HCT116 (cell line): ENCODE data around the gene RPS27A. TPM values are rescaled to one million over a fixed set of nuclear protein-coding genes. Genes with fewer than 3 reads are reported as not detected.
A peak's percentile ranks its signal among the peaks of the same experiment; 100 is the strongest.

Experiments
- ATAC-seq: fragments of 200-7000 bp; cut with Tn5 transposase; 2 replicates; pipeline ENCODE4 v1.9.1; 2020; ENCODE audit warnings: mild to moderate bottlenecking, moderate library complexity
- BruUV-seq: library from RNA; stranded (reverse); fragments of 400-500 nt; replicated peaks from 2 replicates; lab custom pipeline; 2021; lab: Mats Ljungman, UMichigan
- CTCF ChIA-PET: fragments of 300-600 bp; sonication (Branson Sonifier 250); formaldehyde crosslinking; loops from one replicate; lab custom pipeline; 2021; ENCODE audit warnings: antibody characterized with exemption; lab: Charles Lee
- POLR2A ChIA-PET: fragments of 300-600, 350-600 bp; sonication (Branson Sonifier 250); formaldehyde crosslinking; loops from one replicate; lab custom pipeline; 2021; ENCODE audit warnings: antibody characterized with exemption; lab: Charles Lee
- RAD21 ChIA-PET, 2 experiments: fragments of 300-600 bp; sonication (Branson Sonifier 250); formaldehyde crosslinking; loops; one replicate each; lab custom pipeline; 2023; ENCODE audit warnings: low total read pairs in 2 of 2; ENCODE audit not compliant: uncharacterized antibody in 2 of 2, unreplicated experiment in 2 of 2, low non-redundant PET in 1 of 2; lab: Charles Lee
- DNase-seq: peaks from one replicate; pipeline ENCODE4 v3.0.0-alpha.2; 2010; ENCODE audit warnings: low read depth, low spot score
- H2AFZ ChIP-seq: fragments of 200-600 bp; shearing (Covaris generic), sonication (generic); 2 replicates; pipeline ENCODE4 v1.6.1; 2017; ENCODE audit warnings: low read depth, mixed run types, mixed read lengths, antibody characterized with exemption, low read length; ENCODE audit not compliant: poor library complexity, severe bottlenecking
- H3K27ac ChIP-seq: 2 replicates; pipeline ENCODE4 v1.5.1; 2012; ENCODE audit warnings: low read depth, low read length
- H3K27me3 ChIP-seq: fragments of 200-600 bp; sonication (generic); 2 replicates; pipeline ENCODE4 v1.6.1; 2016; ENCODE audit warnings: mixed run types, low read length, mixed read lengths; ENCODE audit not compliant: insufficient read depth
- H3K36me3 ChIP-seq, 2 experiments: fragments of 200-500 bp in 1 of 2; fragments of 200-600 bp in 1 of 2; sonication (Bioruptor generic) in 1 of 2; sonication (generic) in 1 of 2; 2 replicates each; pipeline versions ENCODE4 v1.5.1 to v1.6.1; 2014 to 2016; ENCODE audit warnings: low read length in 2 of 2, inconsistent platforms in 1 of 2, mixed read lengths in 1 of 2, mixed run types in 1 of 2; ENCODE audit not compliant: insufficient read depth in 2 of 2, control insufficient read depth in 1 of 2
- H3K4me1 ChIP-seq, 2 experiments: fragments of 200-600 bp in 1 of 2; sonication (generic) in 1 of 2; 2 replicates each; pipeline versions ENCODE4 v1.5.1 to v1.6.1; 2012 to 2017; ENCODE audit warnings: low read length in 2 of 2, inconsistent platforms in 1 of 2, mild to moderate bottlenecking in 1 of 2, mixed read lengths in 1 of 2, mixed run types in 1 of 2, moderate library complexity in 1 of 2; ENCODE audit not compliant: insufficient read depth in 2 of 2, control insufficient read depth in 1 of 2
- H3K4me2 ChIP-seq: fragments of 200-600 bp; sonication (generic); 2 replicates; pipeline ENCODE4 v1.6.1; 2017; ENCODE audit warnings: mixed run types, low read length, mixed read lengths
- H3K4me3 ChIP-seq, 2 experiments: fragments of 200-600 bp in 1 of 2; sonication (generic) in 1 of 2; replicated peaks in 1 of 2; 2 replicates each; pipeline ENCODE4 v1.5.1; 2011 to 2016; ENCODE audit warnings: low read length in 2 of 2, control low read depth in 1 of 2, low read depth in 1 of 2, mild to moderate bottlenecking in 1 of 2, mixed read lengths in 1 of 2, mixed run types in 1 of 2
- H3K79me2 ChIP-seq: fragments of 200-600 bp; sonication (generic); 2 replicates; pipeline ENCODE4 v1.6.1; 2017; ENCODE audit warnings: mild to moderate bottlenecking, mixed run types, low read length, moderate library complexity, mixed read lengths; ENCODE audit not compliant: insufficient read depth
- H3K9ac ChIP-seq: fragments of 200-600 bp; sonication (generic); 2 replicates; pipeline ENCODE4 v1.6.1; 2016; ENCODE audit warnings: low read length, mixed read lengths
- H3K9me2 ChIP-seq: fragments of 200-600 bp; sonication (generic), shearing (Covaris generic); 2 replicates; pipeline ENCODE4 v1.6.1; 2017; ENCODE audit warnings: mixed run types, mild to moderate bottlenecking, moderate library complexity; ENCODE audit not compliant: insufficient read depth
- H3K9me3 ChIP-seq, 2 experiments: fragments of 200-500 bp in 1 of 2; fragments of 200-600 bp in 1 of 2; sonication (Bioruptor generic) in 1 of 2; sonication (generic) in 1 of 2; 2 replicates each; pipeline ENCODE4 v1.6.1; 2014 to 2017; ENCODE audit warnings: low read length in 2 of 2, mixed read lengths in 2 of 2, inconsistent platforms in 1 of 2, low read depth in 1 of 2, mild to moderate bottlenecking in 1 of 2, mixed run types in 1 of 2, moderate library complexity in 1 of 2; ENCODE audit not compliant: control insufficient read depth in 1 of 2, insufficient read depth in 1 of 2
- H4K20me1 ChIP-seq: fragments of 200-600 bp; sonication (generic), shearing (Covaris generic); 2 replicates; pipeline ENCODE4 v1.6.1; 2017; ENCODE audit warnings: mixed run types, mild to moderate bottlenecking, moderate library complexity; ENCODE audit not compliant: insufficient read depth
- CBX3 ChIP-seq: IDR thresholded peaks from 2 replicates; pipeline ENCODE4 v1.6.1; 2012; ENCODE audit warnings: low read depth
- CEBPB ChIP-seq: IDR thresholded peaks from 2 replicates; pipeline ENCODE4 v1.6.1; 2012; ENCODE audit warnings: low read depth
- CTCF ChIP-seq, 3 experiments: fragments of 200-600 bp in 1 of 3; sonication (generic) in 1 of 3; IDR thresholded peaks in 2 of 3; conservative IDR thresholded peaks in 1 of 3; 2 replicates each; pipeline ENCODE4 v1.5.1; 2012 to 2017; ENCODE audit warnings: low read depth in 2 of 3, low read length in 2 of 3, antibody characterized with exemption in 1 of 3, borderline replicate concordance in 1 of 3, control low read depth in 1 of 3, mild to moderate bottlenecking in 1 of 3, mixed read lengths in 1 of 3, mixed run types in 1 of 3, moderate library complexity in 1 of 3; ENCODE audit not compliant: insufficient read depth in 1 of 3
- ELF1 ChIP-seq: IDR thresholded peaks from 2 replicates; pipeline ENCODE4 v1.6.1; 2012; ENCODE audit warnings: low read depth, borderline replicate concordance
- FOSL1 ChIP-seq: IDR thresholded peaks from 2 replicates; pipeline ENCODE4 v1.6.1; 2012; ENCODE audit warnings: low read depth
- MAX ChIP-seq: IDR thresholded peaks from 2 replicates; pipeline ENCODE4 v1.6.1; 2012
- POLR2A ChIP-seq: IDR thresholded peaks from 2 replicates; pipeline ENCODE4 v1.7.0; 2011; ENCODE audit warnings: borderline replicate concordance; ENCODE audit not compliant: insufficient read depth, insufficient read length; ENCODE audit errors: extremely low read depth
- POLR2AphosphoS5 ChIP-seq: IDR thresholded peaks from 2 replicates; pipeline ENCODE4 v1.6.1; 2011; ENCODE audit warnings: mild to moderate bottlenecking, low read depth, low read length, moderate library complexity
- ZBTB33 ChIP-seq: IDR thresholded peaks from 2 replicates; pipeline ENCODE4 v1.6.1; 2011; ENCODE audit warnings: mild to moderate bottlenecking, low read length, moderate library complexity; ENCODE audit not compliant: insufficient replicate concordance; ENCODE audit errors: extremely low read depth
- ZNF274 ChIP-seq: fragments of 200-500 bp; sonication (Bioruptor generic); IDR thresholded peaks from 2 replicates; pipeline ENCODE4 v1.6.1; 2014; ENCODE audit warnings: mild to moderate bottlenecking, low read depth, low read length, inconsistent platforms
- intact Hi-C: fragments of 100-400 bp; cut with micrococcal nuclease; formaldehyde crosslinking; loops from 2 replicates; pipeline ENCODE4 v1.10.0; 2022
- total RNA-seq: library from RNA; stranded (reverse); gene quantifications from one replicate; pipeline ENCODE4 v1.2.1, GENCODE V29; 2021; ENCODE audit not compliant: unreplicated experiment

Gene RPS27A
- total RNA-seq, 1 experiment from 2014 or later = 1,291 TPM

GRCh38 chr2:55230551-55230950 is 1.9 kb upstream of the RPS27A start:
- Histone ChIP-seq H4K20me1 (peaks cover 7% of the 10 kb centered on the region; the same call in 1 of the 2 replicates), H3K9me3 (no peaks in the 10 kb centered on the region), H2AFZ (no peak overlapping the region), H3K4me2 (peak overlapping the region; percentile 79), H3K4me3 (peak overlapping the region; percentile 77 to 91), H3K27ac (no peak overlapping the region), H3K36me3 (peaks cover 14 to 28% of the 10 kb centered on the region in 2 experiments), H3K9me2 (no peaks in the 10 kb centered on the region), H3K9ac (no peak overlapping the region), H3K4me1 (peaks cover 8 to 21% of the 10 kb centered on the region in 2 experiments), H3K27me3 (no peaks in the 10 kb centered on the region), H3K79me2 (peaks cover 66% of the 10 kb centered on the region)
- ChIA-PET RAD21 (interaction anchor here in 1 of 2 experiments (0.7 kb wide), 1 partner anchor 331 kb away, joined by 10 read pairs; no protein-coding TSS in a partner anchor), POLR2A (no interaction called here), CTCF (no interaction called here)
- no TSS peak for BruUV-seq
- intact Hi-C loops = no loop called here
- TF ChIP-seq ZNF274 (no peak), POLR2AphosphoS5 (no peak), CEBPB (no peak), ZBTB33 (no peak), ELF1 (no peak), MAX (no peak), FOSL1 (no peak), CTCF (IDR thresholded peaks at IDR 0.05 in 2 of 3, conservative IDR thresholded peaks at IDR 0.05 in 1 of 3; ENCODE audit: borderline replicate concordance in 1 of 3, insufficient read depth in 1 of 3, low read depth in 2 of 3, low read length in 2 of 3) (no peak), POLR2A (no peak), CBX3 (no peak)
- no peak for ATAC-seq
- no peak for DNase-seq
